Neural cell (in vitro differentiated cells): ENCODE data around the gene AGMAT. TPM values are rescaled to one million over a fixed set of nuclear protein-coding genes. Genes with fewer than 3 reads are reported as not detected.

ENCODE experiments used
- H2AFZ ChIP-seq: fragments of 200-600, 300-800 bp; sonication (generic), shearing (Covaris generic); 2 replicates; pipeline ENCODE4 v1.6.0; 2014; ENCODE audit warnings: low read depth, mild to moderate bottlenecking, antibody characterized with exemption, low read length, moderate library complexity
- H3F3A ChIP-seq: fragments of 200-600 bp; shearing (Covaris generic); 2 replicates; pipeline ENCODE4 v1.6.1; 2016; ENCODE audit warnings: mild to moderate bottlenecking, moderate library complexity, mixed read lengths, antibody characterized with exemption, low read length; ENCODE audit not compliant: insufficient read depth, poor library complexity, severe bottlenecking
- H3K27ac ChIP-seq: fragments of 200-600, 300-800 bp; sonication (generic), shearing (Covaris generic); 2 replicates; pipeline ENCODE4 v1.5.1; 2014; ENCODE audit warnings: mild to moderate bottlenecking, low read length, moderate library complexity
- H3K27me3 ChIP-seq: fragments of 300-800, 200-600 bp; sonication (generic), shearing (Covaris generic); 2 replicates; pipeline ENCODE4 v1.6.0; 2014; ENCODE audit warnings: mild to moderate bottlenecking, low read depth, low read length, moderate library complexity; ENCODE audit not compliant: insufficient read depth
- H3K36me3 ChIP-seq: fragments of 300-800, 200-600 bp; sonication (generic), shearing (Covaris generic); 2 replicates; pipeline ENCODE4 v1.5.1; 2014; ENCODE audit warnings: mild to moderate bottlenecking, antibody characterized with exemption, low read length, moderate library complexity; ENCODE audit not compliant: insufficient read depth
- H3K4me2 ChIP-seq: fragments of 300-800, 200-600 bp; sonication (generic), shearing (Covaris generic); 2 replicates; pipeline ENCODE4 v1.6.0; 2014; ENCODE audit warnings: mild to moderate bottlenecking, low read length
- H3K4me3 ChIP-seq: fragments of 300-800, 200-600 bp; sonication (generic), shearing (Covaris generic); 2 replicates; pipeline ENCODE4 v1.5.1; 2014; ENCODE audit warnings: mild to moderate bottlenecking, low read length, moderate library complexity
- H3K79me2 ChIP-seq: fragments of 200-600 bp; shearing (Covaris generic); replicated peaks from 2 replicates; pipeline ENCODE4 v1.6.0; 2014; ENCODE audit warnings: mild to moderate bottlenecking, low read length, moderate library complexity; ENCODE audit not compliant: insufficient read depth
- H3K9ac ChIP-seq: fragments of 300-800, 200-600 bp; sonication (generic), shearing (Covaris generic); 2 replicates; pipeline ENCODE4 v1.6.1; 2016; ENCODE audit warnings: mild to moderate bottlenecking, low read length, mixed read lengths
- H3K9me2 ChIP-seq: fragments of 200-600 bp; shearing (Covaris generic); 2 replicates; pipeline ENCODE4 v1.6.1; 2016; ENCODE audit warnings: mild to moderate bottlenecking, low read length, mixed read lengths; ENCODE audit not compliant: insufficient read depth
- H3K9me3 ChIP-seq: fragments of 200-600, 300-800 bp; sonication (generic), shearing (Covaris generic); 2 replicates; pipeline ENCODE4 v1.6.1; 2016; ENCODE audit warnings: mild to moderate bottlenecking, mixed run types, low read length, moderate library complexity, mixed read lengths
- H4K20me1 ChIP-seq: fragments of 200-600 bp; shearing (Covaris generic); 2 replicates; pipeline ENCODE4 v1.6.1; 2016; ENCODE audit warnings: mild to moderate bottlenecking, mixed run types; ENCODE audit not compliant: insufficient read depth
- CTCF ChIP-seq: fragments of 450-650 bp; IDR thresholded peaks from 2 replicates; pipeline ENCODE4 v1.5.1; 2014; ENCODE audit warnings: antibody characterized with exemption, mild to moderate bottlenecking, moderate library complexity; ENCODE audit not compliant: poor library complexity, severe bottlenecking
- EP300 ChIP-seq: fragments of 450-650 bp; conservative IDR thresholded peaks from 2 replicates; pipeline ENCODE4 v1.6.1; 2014; ENCODE audit warnings: antibody characterized with exemption, mild to moderate bottlenecking, moderate library complexity; ENCODE audit not compliant: poor library complexity, severe bottlenecking
- EZH2 ChIP-seq: fragments of 200-600, 300-800 bp; shearing (Covaris generic), sonication (generic); IDR thresholded peaks from 2 replicates; pipeline ENCODE4 v1.6.1; 2014; ENCODE audit warnings: antibody characterized with exemption, low read length, borderline replicate concordance, mild to moderate bottlenecking; ENCODE audit not compliant: insufficient read depth, poor library complexity, severe bottlenecking
- MXI1 ChIP-seq: fragments of 450-650 bp; conservative IDR thresholded peaks from 2 replicates; pipeline ENCODE4 v1.6.1; 2014; ENCODE audit warnings: antibody characterized with exemption, mild to moderate bottlenecking; ENCODE audit not compliant: poor library complexity, severe bottlenecking
- POLR2AphosphoS5 ChIP-seq: IDR thresholded peaks from 2 replicates; pipeline ENCODE4 v1.6.1; 2012
- RAD21 ChIP-seq: fragments of 450-650 bp; conservative IDR thresholded peaks from 2 replicates; pipeline ENCODE4 v1.6.1; 2014; ENCODE audit warnings: antibody characterized with exemption, mild to moderate bottlenecking, moderate library complexity
- REST ChIP-seq: IDR thresholded peaks from 2 replicates; pipeline ENCODE4 v1.6.1; 2012; ENCODE audit warnings: borderline replicate concordance
- SMC3 ChIP-seq: fragments of 450-650 bp; conservative IDR thresholded peaks from 2 replicates; pipeline ENCODE4 v1.6.1; 2014; ENCODE audit warnings: antibody characterized with exemption, mild to moderate bottlenecking, moderate library complexity; ENCODE audit not compliant: poor library complexity
- TAF1 ChIP-seq: IDR thresholded peaks from 2 replicates; pipeline ENCODE4 v1.6.1; 2012; ENCODE audit warnings: low read depth
- polyA plus RNA-seq: library from polyadenylated mRNA; depleted of rRNA; stranded (reverse); fragments of >200 nt; gene quantifications from 2 replicates; pipeline ENCODE4 v1.2.3, GENCODE V29; 2014

Gene AGMAT
- polyA plus RNA-seq, 1 donor from 2014 or later, result not detected

- no peak overlapping the region for H3K4me2 ChIP-seq
- TF ChIP-seq RAD21 (no peak), CTCF (no peak), REST (no peak), MXI1 (no peak), POLR2AphosphoS5 (no peak), SMC3 (no peak), EP300 (no peak), EZH2 (no peak), TAF1 (no peak)
- H3K27ac ChIP-seq, result no peak overlapping the region
- no peaks in the 10 kb centered on the region for H3F3A ChIP-seq
- H3K36me3 ChIP-seq, result no peaks in the 10 kb centered on the region
- no peaks in the 10 kb centered on the region for H3K79me2 ChIP-seq
- no peak overlapping the region for H3K4me3 ChIP-seq
- no peaks in the 10 kb centered on the region for H3K27me3 ChIP-seq
- H3K9me2 ChIP-seq, result no peaks in the 10 kb centered on the region
- H4K20me1 ChIP-seq, result no peaks in the 10 kb centered on the region
- H2AFZ ChIP-seq, result no peak overlapping the region
- no peak overlapping the region for H3K9ac ChIP-seq
- H3K9me3 ChIP-seq, result no peaks in the 10 kb centered on the region
Observed at GRCh38 chr1:15610167-15610566, 25.3 kb upstream of the AGMAT start.

- TF ChIP-seq SMC3 (no peak), MXI1 (no peak), CTCF (no peak), EZH2 (no peak), RAD21 (no peak), TAF1 (no peak)
- H3K9me3 ChIP-seq, result no peaks in the 10 kb centered on the region
Observed at GRCh38 chr1:15609631-15610030, 24.8 kb upstream of the AGMAT start.

More at GRCh38 chr1:15609631-15610030, 24.8 kb upstream of the AGMAT start:
- Histone ChIP-seq H2AFZ (no peak overlapping the region), H4K20me1 (no peaks in the 10 kb centered on the region), H3K79me2 (no peaks in the 10 kb centered on the region), H3K9ac (no peak overlapping the region), H3K36me3 (no peaks in the 10 kb centered on the region), H3K9me2 (no peaks in the 10 kb centered on the region), H3F3A (no peaks in the 10 kb centered on the region), H3K27me3 (no peaks in the 10 kb centered on the region), H3K4me3 (no peak overlapping the region), H3K4me2 (no peak overlapping the region), H3K27ac (no peak overlapping the region)
